Left forelimb (tissue), 1 donor: ENCODE results near the gene RUSC1.
A peak's percentile ranks its signal among the peaks of the same experiment; 100 is the strongest.
"Not testable (repeated sequence)": the region's sequence is repeated elsewhere in the genome, so short reads cannot be mapped to it uniquely, and the experiment has no call there.

Experiments
- DNase-seq: peaks from one replicate; pipeline ENCODE4 v3.0.0-alpha.2; 2018; ENCODE audit warnings: low spot score

RUSC1 gene

GRCh38 chr1:155320661-155321617, at the start of gene RUSC1:
RUSC1 (plus strand) TSS chr1:155320894; CDS start chr1:155321774, 880 bp downstream.
- DNase-seq: peak; percentile 83

DNA sequence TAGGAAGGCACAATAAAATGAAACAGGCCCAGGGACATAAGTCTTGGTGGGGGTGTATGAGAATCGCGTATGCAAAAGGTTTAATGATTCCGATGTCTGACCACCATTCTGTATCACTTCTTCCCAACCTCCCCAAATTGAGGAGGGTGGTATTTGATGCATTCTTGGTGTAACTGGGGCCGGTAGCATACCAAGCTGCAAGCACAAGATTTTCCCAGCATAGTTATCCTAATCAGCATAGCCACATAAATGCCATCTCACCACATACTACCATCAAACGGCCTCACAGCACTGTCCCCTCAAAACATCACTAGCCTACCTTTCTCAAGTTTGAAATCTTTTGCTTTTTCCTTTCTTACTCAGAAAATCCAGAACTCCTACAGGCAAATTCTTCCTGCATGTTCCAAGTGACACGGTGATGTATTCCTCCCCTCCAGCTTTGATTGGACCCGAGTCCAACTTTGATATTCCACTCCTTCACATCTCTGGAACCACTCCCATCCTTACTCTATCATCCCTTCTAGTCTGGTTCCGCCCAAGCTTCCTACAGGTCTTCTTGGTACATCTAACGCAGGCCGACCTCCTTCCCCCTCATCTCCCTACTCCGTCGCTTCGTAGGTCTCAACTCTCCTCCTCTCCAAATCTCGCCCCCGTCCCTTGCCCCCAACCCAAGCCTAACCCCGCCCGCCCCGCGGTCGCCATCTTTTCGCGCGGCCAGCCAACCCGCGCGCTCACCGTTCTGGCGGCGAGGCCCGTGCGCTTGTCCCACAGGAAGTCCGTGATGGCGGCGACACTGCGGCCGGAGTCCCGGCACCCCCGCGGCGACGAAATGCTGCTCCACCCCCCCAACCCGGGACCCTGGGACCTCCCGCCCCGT, 48.0 kb upstream of the RUSC1 start:
- DNase-seq: peak; percentile 81

DNA sequence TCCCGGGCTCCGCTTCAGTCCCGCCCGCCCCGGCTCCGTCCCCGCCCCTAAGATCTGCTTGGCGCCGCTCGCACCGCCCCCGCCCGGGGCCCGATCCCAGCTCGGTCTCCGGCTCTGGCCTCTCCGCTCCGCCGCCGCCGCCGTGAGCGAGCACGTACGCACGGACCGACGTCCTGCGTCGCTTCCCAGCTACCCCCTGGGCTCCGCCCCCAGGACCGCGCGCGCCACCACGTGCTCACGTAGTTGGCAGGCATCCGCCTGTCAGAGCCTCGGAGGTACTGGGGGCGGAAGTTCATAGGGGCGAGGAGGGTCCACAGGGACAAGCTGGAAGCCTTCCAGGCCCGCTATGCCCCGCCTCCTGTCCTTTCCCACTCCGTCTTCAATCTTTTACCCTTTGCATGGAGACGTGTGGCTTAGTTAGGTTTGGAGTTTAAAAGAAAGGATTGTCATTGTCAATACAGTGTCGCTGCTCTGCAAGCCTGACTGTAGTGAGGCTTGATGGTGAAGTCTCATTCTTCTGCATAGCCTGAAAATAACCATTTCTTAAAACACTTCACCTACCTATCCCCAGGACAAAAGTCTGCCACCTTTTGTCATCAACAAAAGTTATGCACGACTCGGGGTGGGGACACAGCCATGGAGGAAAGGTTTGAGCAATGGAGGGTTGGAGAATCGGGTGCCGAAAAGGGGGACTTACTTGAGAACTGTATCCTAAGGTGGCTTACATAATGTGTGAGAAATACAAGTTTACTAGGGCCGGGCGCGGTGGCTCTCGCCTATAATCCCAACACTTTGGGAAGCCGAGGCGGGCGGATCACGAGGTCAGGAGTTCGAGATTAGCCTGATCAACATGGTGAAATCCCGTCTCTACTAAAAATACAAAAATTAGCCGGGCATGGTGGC, 47.1 kb upstream of the RUSC1 start, which contains the start of gene CLK2:
CLK2 (minus strand) TSS at position 162 of the 903 bp plus-strand sequence. CDS start 2,527 bp downstream, outside the sequence.
- DNase-seq: peak; percentile 98

- peak; percentile 98 for DNase-seq
Observed at GRCh38 chr1:155277070-155277901, 43.4 kb upstream of the RUSC1 start, which contains the start of gene HCN3. HCN3 (plus strand) TSS chr1:155277463; CDS start chr1:155277591, 128 bp downstream.

GRCh38 chr1:155277902-155278688, 42.6 kb upstream of the RUSC1 start:
- peak; percentile 80 for DNase-seq

GRCh38 chr1:155278689-155279160, 42.0 kb upstream of the RUSC1 start:
- no peak for DNase-seq

- no peak for DNase-seq
Observed at GRCh38 chr1:155279268-155279667, 41.4 kb upstream of the RUSC1 start.

- no peak for DNase-seq
Observed at GRCh38 chr1:155282488-155283091, 38.1 kb upstream of the RUSC1 start.

GRCh38 chr1:155284476-155284875, 36.2 kb upstream of the RUSC1 start:
- DNase-seq: no peak

- no peak for DNase-seq
Observed at GRCh38 chr1:155285063-155285462, 35.6 kb upstream of the RUSC1 start.

DNA sequence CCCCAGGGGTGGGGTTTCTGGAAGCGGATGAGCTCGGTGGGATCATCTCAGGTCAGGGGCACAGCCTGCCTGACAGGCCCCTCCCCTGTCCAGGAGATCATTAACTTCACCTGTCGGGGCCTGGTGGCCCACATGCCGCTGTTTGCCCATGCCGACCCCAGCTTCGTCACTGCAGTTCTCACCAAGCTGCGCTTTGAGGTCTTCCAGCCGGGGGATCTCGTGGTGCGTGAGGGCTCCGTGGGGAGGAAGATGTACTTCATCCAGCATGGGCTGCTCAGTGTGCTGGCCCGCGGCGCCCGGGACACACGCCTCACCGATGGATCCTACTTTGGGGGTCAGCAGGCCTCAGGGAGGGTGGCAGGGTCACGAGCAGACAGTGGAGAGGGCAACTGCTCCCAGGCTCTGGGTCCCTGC, 35.1 kb upstream of the RUSC1 start:
- DNase-seq: no peak

DNA sequence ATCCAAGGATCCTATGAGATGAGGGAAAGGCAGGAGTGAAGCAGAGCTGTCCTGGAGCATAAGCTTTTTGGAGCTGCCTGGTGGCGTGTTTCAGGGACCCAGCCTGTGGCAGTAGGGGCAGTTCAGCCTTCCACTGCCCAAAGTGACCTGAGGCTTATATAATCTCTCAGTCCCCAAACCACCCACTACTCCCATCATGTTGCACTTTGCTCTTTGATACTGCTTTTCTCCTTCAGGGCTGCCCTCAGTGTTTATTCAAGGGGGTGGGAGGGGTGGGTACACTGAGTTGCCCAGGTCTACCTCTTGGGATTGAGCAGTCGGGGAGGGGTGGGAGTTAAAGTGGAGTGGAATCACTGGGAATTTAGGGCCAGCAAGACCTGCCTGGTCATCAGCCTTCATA, 34.1 kb upstream of the RUSC1 start:
- no peak for DNase-seq

DNA sequence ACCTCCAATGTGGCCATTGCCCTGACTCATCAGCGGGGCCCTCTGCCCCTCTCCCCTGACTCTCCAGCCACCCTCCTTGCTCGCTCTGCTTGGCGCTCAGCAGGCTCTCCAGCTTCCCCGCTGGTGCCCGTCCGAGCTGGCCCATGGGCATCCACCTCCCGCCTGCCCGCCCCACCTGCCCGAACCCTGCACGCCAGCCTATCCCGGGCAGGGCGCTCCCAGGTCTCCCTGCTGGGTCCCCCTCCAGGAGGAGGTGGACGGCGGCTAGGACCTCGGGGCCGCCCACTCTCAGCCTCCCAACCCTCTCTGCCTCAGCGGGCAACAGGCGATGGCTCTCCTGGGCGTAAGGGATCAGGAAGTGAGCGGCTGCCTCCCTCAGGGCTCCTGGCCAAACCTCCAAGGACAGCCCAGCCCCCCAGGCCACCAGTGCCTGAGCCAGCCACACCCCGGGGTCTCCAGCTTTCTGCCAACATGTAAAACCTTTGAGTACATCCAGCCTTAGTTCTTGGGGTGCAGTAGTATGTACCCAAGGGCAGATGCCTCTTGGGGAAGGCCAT, 32.6 kb upstream of the RUSC1 start:
- no peak for DNase-seq

GRCh38 chr1:155291006-155291405, 29.7 kb upstream of the RUSC1 start:
- not testable (repeated sequence) for DNase-seq

GRCh38 chr1:155293086-155293749, 27.5 kb upstream of the RUSC1 start:
- no peak for DNase-seq

- no peak for DNase-seq
Observed at GRCh38 chr1:155294520-155295182, 26.0 kb upstream of the RUSC1 start.

DNA sequence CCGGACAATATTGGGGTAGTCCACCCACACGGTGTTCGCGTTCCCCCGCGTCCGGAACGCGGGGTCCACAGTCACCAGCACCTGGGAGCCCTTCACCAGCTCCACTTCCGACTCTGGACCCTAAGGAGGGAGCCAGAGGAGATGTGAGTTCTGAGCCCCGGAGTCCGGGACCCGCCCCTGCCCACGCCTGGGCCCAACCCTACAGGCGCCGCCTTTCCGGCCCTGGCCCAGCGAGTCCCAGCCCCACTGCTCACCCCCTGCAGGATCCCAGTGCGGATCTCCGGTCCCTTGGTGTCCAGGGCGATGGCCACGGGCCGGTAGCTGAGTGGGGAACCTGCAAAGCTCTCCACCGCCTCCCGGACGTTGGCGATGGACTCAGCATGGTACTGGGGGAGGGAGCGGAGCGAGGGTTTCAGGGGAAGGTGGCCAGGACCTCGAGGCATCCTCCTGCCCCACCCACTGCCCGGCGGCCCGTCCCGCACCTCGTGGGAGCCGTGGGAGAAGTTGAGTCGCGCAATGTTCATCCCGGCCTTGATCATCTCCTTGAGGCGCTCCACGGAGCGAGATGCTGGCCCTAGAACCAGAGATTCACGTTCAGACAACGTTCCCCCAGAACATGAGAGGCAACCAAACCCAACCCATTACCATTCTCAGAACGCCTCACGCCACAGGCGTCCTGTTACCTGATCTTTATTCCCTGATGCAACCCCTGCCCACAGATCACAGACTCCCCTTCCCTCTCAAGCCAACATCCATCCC, 25.3 kb upstream of the RUSC1 start:
- no peak for DNase-seq
